Measurements from ENCODE around the gene MAZ.
"Not testable (repeated sequence)": the region's sequence is repeated elsewhere in the genome, so short reads cannot be mapped to it uniquely, and the experiment has no call there.

The MAZ gene

GRCh38 chr16:29806099-29806579 is at the start of gene MAZ:
MAZ (plus strand) TSS chr16:29806529; CDS start chr16:29806702, 173 bp downstream.
- DNase-seq = peak in 10 of 56 donors; percentile 65 to 82 (median 74)

- no peak for DNase-seq
Measured at GRCh38 chr16:29756654-29757053, 49.7 kb upstream of the MAZ start.

DNA sequence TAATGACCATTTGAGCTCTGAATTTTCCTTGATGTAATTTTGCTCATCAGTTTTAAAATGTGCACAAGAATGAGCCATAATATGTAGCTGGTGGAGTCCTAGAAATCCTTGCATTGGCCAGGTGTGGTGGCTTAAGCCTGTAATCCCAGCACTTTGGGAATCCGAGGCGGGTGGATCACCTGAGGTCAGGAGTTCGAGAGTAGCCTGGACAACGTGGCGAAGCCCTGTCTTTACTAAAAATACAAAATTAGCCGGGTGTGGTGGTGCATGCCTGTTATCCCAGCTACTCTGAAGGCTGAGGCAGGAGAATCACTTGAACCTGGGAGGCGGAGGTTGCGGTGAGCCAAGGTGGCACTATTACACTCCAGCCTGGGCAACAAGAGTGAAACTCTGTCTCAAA is 49.2 kb upstream of the MAZ start:
- DNase-seq = not testable (repeated sequence)

DNA sequence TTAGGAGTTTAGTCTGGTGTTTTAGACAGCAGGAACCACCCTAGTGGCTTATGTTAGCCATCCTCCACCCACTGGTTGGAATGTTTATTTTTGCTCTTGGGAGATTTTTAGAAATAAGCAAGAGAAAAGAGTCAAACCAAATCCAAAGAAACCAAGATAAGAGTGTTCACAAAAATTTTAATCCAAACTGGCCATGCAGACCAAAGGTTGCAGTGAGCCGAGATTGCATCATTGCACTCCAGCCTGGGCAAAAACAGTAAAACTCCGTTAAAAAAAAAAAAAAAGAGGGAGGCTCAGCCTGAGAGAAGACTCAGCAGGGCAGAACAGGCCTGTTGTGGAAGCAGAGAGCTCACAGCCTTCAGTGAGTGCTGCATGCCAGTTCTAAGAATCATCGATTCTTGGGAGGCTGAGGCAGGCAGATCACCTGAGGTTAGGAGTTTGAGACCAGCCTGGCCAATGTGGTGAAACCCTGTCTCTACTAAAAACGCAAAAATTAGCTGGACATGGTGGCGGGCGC is 48.3 kb upstream of the MAZ start:
- no peak for DNase-seq

DNA sequence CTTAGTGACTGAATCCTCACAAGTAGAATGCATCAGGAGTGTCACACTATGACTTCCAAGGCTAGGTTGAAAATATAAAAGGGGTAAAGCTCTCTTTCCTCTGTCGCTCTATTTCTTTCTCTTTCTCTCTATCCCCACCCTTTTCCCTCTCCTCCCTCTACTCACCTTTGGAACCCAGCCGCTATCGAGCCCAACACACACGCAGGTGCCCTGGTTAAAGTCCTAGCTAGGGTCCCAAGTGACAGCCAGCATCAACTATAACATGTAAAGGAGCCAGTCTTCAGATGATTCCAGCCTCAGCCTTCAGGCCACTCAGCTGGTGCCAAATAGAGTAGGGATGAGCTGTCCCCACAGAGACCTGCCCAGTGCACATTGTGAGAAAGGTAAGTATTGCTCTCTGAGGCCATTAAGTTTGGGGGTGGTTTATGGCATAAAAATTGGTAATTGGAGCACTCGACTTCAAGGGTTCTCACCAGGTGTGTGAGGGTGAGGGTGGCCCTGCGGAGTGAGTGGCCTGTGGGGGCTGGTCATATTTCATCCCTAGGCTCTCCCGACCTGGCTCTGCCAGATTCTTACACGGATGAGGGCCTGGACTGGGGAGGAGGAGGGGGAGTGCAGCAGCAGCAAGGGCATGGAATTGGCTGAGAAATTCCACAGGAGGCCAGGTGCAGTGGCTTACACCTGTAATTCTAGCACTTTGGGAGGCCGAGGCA is 45.6 kb upstream of the MAZ start:
- no peak for DNase-seq

DNA sequence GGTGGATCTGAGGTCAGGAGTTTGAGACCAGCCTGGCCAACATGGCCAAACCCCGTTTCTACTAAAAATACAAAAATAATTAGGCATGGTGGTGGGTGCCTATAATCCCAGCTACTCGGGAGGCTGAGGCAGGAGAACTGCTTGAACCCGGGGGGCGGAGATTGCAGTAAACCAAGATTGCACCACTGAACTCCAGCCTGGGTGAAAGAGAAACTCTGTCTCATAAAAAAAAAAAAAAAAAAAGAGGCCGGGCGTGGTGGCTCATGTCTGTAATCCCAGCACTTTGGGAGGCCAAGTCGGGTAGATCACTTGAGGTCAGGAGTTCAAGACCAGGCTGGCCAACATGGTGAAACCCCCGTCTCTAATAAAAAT is 45.1 kb upstream of the MAZ start:
- not testable (repeated sequence) for DNase-seq

DNA sequence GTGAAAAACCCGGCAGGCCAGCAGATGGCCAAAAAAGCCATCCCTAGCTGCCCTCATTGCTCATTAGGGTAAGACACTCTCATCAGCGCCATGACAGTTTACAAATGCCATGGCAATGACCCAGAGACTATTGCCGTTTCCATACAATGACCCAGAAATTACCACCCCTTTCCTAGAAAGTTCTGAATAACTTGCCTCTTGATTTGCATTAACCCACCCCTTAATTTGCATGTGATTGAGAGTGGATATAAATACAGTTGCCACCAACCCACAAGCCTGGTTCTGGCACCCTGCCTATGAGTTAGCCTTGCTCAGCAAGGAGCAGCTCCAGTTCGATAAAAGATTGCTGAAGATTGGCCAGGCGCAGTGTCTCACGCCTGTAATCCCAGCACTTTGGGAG is 44.4 kb upstream of the MAZ start:
- peak in 2 of 56 donors; percentile 1 to 4 for DNase-seq

- DNase-seq = peak in 7 of 56 donors; percentile 3 to 37 (median 9)
Measured at GRCh38 chr16:29763326-29763725, 43.0 kb upstream of the MAZ start.

DNA sequence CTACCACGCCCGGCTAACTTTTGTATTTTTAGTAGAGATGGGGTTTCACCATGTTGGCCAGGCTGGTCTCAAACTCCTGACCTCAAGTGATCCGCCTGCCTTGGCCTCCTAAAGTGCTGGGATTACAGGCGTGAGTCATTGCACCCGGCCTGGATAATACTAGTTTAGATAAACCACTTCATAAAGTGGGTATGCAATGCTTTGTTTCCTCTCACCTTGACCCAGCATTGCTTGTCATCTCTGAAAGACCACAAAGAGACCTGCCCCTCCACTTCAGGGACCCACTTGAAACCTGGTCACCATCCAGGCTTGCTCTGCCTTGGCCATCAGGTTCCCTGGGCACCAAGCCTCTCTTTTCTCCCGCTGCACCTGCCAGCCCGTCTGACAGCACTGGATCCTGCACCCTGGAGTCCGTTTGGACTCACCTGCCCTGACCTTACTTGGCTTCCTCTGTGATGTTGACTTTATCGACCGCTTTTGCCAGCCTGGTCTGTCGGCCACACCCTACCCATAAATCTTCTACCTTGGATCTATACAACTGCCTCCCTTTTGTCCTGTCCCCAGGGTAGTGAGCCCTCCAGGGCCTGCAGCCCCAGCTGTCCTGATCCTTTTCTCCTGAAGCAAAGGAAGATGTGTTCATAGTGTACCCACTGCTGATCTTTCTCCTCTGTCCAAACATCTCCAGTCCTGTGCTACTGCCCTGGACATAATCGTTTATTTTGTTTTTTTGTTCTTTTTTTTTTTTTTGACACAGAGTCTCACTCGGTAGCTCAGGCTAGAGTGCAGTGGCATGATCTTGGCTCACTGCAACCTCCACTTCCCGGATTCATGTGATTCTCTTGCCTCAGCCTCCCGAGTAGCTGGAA is 40.9 kb upstream of the MAZ start:
- no peak for DNase-seq

GRCh38 chr16:29766571-29766970 is 39.8 kb upstream of the MAZ start:
- DNase-seq = no peak

GRCh38 chr16:29767062-29767461 is 39.3 kb upstream of the MAZ start:
- no peak for DNase-seq

GRCh38 chr16:29769507-29769906 is 36.8 kb upstream of the MAZ start:
- no peak for DNase-seq

DNA sequence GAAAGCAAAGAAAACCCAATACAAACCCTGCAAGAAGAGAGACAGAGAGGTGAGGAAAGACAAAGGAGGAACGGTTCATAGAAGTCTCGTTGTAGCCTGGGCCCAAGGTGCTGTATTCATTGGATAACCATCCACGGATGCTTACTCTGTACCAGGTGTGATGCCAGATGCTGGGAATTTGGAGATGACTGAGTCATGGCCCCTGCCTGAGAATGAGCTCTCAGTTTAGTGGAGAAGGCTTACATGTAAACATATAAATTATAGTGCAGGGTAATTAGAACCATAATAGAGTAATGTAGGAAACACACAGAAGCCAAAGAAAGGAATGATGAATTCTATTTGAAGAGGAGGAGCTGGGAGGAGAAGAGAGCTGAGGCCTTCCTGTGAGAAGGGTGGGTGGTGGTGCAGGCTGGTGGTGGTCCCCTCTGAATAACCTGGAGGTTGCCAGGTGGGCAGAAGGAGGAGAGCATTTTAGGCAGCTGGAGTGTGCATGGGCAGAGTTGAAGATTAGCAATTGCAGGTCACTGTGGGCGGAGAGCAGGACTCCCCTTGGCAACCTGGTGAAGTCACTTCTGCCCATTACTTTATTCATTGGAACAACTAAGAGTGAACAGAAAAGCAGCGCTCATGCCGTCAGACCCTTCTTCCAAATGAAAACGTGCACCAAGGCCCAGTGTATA is 35.9 kb upstream of the MAZ start:
- DNase-seq = no peak

- DNase-seq = not testable (repeated sequence)
Measured at GRCh38 chr16:29772330-29772729, 34.0 kb upstream of the MAZ start.

DNA sequence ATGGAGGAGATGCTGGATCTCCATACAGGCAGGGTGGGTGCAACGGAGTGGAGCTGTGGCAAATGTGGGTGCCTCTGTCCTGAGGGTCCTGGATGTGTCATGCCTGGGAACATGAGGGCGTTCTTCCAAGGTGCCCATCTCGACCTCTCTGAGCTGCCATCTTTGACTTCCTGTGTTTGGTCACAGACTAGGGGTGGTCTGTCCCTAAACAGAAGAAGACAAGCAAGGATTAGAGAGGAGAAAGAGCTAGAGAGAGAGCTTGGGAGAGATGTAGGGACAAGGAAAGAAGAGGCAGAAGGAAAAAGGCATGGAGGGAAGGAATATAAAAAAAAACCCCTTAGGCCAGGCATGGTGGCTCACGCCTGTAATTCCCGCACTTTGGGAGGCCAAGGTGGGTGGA is 31.6 kb upstream of the MAZ start:
- no peak for DNase-seq

DNA sequence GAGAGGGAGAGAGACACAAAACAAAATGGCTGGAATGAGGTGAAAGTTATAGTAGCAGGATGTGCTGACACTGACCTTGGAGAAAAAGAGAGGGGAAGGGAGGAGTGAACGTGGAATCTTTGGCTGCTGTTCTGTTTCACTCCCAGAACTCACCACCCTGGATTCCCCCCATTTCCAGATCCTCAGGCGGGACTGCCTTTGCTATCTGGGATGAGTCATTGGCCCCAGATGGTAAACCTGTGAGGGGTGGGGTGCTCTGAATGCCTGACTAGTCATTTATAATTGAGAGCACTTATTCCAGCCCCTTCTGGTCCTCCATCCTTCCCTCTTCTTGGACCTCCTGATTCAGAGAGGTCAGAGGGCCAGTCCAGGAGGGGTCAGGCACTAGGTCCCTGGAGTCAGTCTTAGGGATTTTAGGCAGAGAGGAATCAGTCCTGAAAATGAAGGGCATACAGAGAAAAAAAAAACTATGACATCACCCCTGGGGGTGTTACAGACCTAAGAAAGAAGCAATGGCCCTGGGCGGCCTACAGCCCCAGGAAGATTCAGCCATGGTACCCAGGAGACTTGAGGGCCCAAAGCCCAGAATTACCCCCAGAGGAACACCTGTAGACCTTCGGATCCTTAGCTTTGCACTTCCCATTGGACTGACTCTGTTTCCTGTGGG is 30.5 kb upstream of the MAZ start:
- DNase-seq = no peak

- no peak for DNase-seq
Measured at GRCh38 chr16:29777576-29778350, 28.6 kb upstream of the MAZ start, which contains the start of gene ZG16. ZG16 (plus strand) TSS chr16:29778256; CDS start chr16:29779267, 1,011 bp downstream.

DNA sequence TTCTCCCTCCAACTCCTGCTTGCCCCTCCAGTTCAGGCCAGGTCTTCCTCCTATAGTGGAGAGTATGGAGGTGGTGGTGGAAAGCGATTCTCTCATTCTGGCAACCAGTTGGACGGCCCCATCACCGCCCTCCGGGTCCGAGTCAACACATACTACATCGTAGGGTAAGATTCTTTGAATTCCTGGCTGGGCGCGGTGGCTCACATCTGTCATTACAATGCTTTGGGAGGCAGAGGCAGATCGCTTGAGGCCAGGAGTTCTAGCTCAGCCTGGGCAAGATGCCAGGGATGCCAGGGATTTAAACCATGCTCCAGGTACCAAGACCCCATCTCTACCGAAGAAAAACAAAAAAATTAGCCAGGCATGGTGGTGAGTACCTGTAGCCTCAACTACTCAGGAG is 26.9 kb upstream of the MAZ start:
- no peak for DNase-seq

GRCh38 chr16:29783094-29783953 is 23.0 kb upstream of the MAZ start:
- not testable (repeated sequence) for DNase-seq
